Vagina (tissue), 2 donors: ENCODE measurements around the gene CC2D1A. TPM values are rescaled to one million over a fixed set of nuclear protein-coding genes. Genes with fewer than 3 reads are reported as not detected.

Experiments used
- DNase-seq, 2 donors: peaks; one replicate each; pipeline ENCODE4 v3.0.0-alpha.2; 2017; ENCODE audit errors: extremely low spot score in 2 of 2
- H3K27ac ChIP-seq: fragments of 200-600 bp; sonication (generic); one replicate; pipeline ENCODE4 v1.5.1; 2019
- H3K27me3 ChIP-seq: fragments of 200-600 bp; sonication (generic); one replicate; pipeline ENCODE4 v1.5.1; 2019
- H3K36me3 ChIP-seq, 2 donors: fragments of 200-600 bp; sonication (generic); one replicate each; pipeline ENCODE4 v1.5.1; 2017 to 2019
- H3K4me1 ChIP-seq: fragments of 200-600 bp; sonication (generic); one replicate; pipeline ENCODE4 v1.5.1; 2019
- H3K4me3 ChIP-seq, 2 donors: fragments of 200-600 bp; sonication (generic); 1 replicate in 1 of 2; 2 replicates in 1 of 2; pipeline ENCODE4 v1.5.1; 2016 to 2019
- H3K9me3 ChIP-seq: fragments of 200-600 bp; sonication (generic); one replicate; pipeline ENCODE4 v1.5.1; 2019
- POLR2A ChIP-seq, 2 donors: fragments of 450-650 bp; IDR thresholded peaks; one replicate each; pipeline ENCODE4 v1.6.1; 2017; ENCODE audit warnings: antibody characterized with exemption in 2 of 2, mild to moderate bottlenecking in 2 of 2, moderate library complexity in 2 of 2
- POLR2AphosphoS5 ChIP-seq, 2 donors: sonication (generic); formaldehyde crosslinking; IDR thresholded peaks; one replicate each; pipeline ENCODE4 v1.9.0; 2017; ENCODE audit warnings: antibody characterized with exemption in 2 of 2, mild to moderate bottlenecking in 2 of 2, low read depth in 1 of 2; ENCODE audit not compliant: insufficient read depth in 1 of 2
- intact Hi-C: fragments of 100-400 bp; cut with DNase I; formaldehyde crosslinking; loops from one replicate; pipeline ENCODE4 v1.15.1; 2023
- total RNA-seq: library from RNA; depleted of rRNA; stranded (reverse); fragments of >200 nt; gene quantifications from one replicate; pipeline ENCODE4 v1.2.3, GENCODE V29; 2016
- TF ChIP-seq, protein P1 (sequence below), 3 experiments: fragments of 450-650 bp in 2 of 3; fragments of 200-600 bp in 1 of 3; sonication (generic) in 1 of 3; IDR thresholded peaks; one replicate each; pipeline ENCODE4 v1.5.1; 2017 to 2019; ENCODE audit warnings: antibody characterized with exemption in 3 of 3, mild to moderate bottlenecking in 2 of 3, moderate library complexity in 2 of 3

Gene CC2D1A
- total RNA-seq, 1 donor from 2014 or later = 44.4 TPM

DNA sequence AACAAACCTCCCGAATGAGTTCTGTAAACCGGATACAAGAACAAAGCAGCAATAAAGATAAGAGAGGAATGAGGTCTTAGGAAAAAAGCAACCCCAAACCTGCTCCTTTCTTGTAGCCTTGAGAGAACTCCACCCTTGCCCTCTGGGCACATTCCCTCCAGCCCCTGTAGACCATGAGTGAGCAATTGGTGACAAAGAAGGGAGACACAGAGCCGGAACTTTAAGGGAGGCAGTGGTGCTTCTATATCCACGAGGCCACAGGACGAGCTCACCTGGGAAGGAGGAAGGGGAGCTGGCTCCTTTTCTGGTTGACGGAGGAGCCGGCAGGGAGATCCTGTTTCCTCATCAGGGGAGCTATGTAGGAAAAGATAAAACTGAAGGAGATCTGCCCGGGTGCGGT is 13.1 kb upstream of the CC2D1A start:
- no peak overlapping the region for H3K4me3 ChIP-seq
- TF ChIP-seq POLR2A (IDR thresholded peaks at IDR 0.05) (no peak), POLR2AphosphoS5 (IDR thresholded peaks at IDR 0.05; ENCODE audit: insufficient read depth in 1 of 2, low read depth in 1 of 2) (no peak)
- TF ChIP-seq, protein P1, sequence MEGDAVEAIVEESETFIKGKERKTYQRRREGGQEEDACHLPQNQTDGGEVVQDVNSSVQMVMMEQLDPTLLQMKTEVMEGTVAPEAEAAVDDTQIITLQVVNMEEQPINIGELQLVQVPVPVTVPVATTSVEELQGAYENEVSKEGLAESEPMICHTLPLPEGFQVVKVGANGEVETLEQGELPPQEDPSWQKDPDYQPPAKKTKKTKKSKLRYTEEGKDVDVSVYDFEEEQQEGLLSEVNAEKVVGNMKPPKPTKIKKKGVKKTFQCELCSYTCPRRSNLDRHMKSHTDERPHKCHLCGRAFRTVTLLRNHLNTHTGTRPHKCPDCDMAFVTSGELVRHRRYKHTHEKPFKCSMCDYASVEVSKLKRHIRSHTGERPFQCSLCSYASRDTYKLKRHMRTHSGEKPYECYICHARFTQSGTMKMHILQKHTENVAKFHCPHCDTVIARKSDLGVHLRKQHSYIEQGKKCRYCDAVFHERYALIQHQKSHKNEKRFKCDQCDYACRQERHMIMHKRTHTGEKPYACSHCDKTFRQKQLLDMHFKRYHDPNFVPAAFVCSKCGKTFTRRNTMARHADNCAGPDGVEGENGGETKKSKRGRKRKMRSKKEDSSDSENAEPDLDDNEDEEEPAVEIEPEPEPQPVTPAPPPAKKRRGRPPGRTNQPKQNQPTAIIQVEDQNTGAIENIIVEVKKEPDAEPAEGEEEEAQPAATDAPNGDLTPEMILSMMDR (IDR thresholded peaks at IDR 0.05) = no peak
- no peak for DNase-seq
- no peaks in the 10 kb centered on the region for H3K9me3 ChIP-seq
- no peaks in the 10 kb centered on the region for H3K27me3 ChIP-seq
- H3K4me1 ChIP-seq = peaks cover 7% of the 10 kb centered on the region
- intact Hi-C loops = no loop called here
- H3K27ac ChIP-seq = no peak overlapping the region
- no peaks in the 10 kb centered on the region for H3K36me3 ChIP-seq

DNA sequence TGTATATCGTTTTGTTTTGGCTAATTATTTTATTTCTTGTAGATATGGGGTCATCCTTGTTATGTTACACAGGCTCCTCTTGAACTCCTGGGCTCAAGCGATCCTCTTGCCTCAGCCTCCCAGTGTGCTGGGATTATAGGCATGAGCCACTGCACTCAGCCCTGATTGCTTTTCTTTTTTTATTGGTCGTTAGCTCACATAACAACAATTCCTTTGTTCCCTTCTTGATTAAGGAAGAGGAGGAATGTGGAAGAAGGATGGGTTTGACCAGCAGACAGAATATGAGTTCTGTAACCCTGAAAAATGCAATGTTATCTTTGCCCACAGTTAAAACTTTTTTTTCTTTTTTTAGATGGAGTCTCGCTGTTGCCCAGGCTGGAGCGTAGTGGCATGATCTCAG is 11.4 kb upstream of the CC2D1A start:
- Histone ChIP-seq H3K4me1 (no peaks in the 10 kb centered on the region), H3K27me3 (no peaks in the 10 kb centered on the region), H3K4me3 (no peak overlapping the region), H3K36me3 (no peaks in the 10 kb centered on the region), H3K9me3 (no peaks in the 10 kb centered on the region), H3K27ac (no peak overlapping the region)
- no peak for TF ChIP-seq POLR2AphosphoS5 (IDR thresholded peaks at IDR 0.05; ENCODE audit: insufficient read depth in 1 of 2, low read depth in 1 of 2)
- TF ChIP-seq, protein P1 (IDR thresholded peaks at IDR 0.05) = no peak
- no peak for TF ChIP-seq POLR2A (IDR thresholded peaks at IDR 0.05)
- intact Hi-C loops = no loop called here
- no peak for DNase-seq

DNA sequence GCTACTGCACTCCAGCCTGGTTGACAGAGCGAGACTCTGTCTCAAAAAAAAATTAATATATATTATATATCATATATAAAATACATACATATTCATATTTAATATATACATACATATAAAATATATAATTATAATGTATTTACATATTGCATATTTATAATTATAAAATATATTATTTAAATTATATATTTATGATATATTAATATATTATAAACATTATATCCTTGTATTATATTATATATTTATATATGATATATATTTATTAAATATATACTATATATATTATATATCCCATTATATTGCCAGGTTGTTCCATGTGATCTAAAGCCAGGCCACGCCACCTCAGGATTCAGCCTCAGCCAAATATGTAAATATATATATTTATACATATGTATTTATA is 9.8 kb upstream of the CC2D1A start:
- no peaks in the 10 kb centered on the region for H3K36me3 ChIP-seq
- no peaks in the 10 kb centered on the region for H3K9me3 ChIP-seq
- TF ChIP-seq POLR2A (IDR thresholded peaks at IDR 0.05) = no peak
- TF ChIP-seq POLR2AphosphoS5 (IDR thresholded peaks at IDR 0.05; ENCODE audit: insufficient read depth in 1 of 2, low read depth in 1 of 2) = no peak
- TF ChIP-seq, protein P1 (IDR thresholded peaks at IDR 0.05) = no peak
- intact Hi-C loops = no loop called here
- no peaks in the 10 kb centered on the region for H3K4me1 ChIP-seq
- H3K4me3 ChIP-seq = no peak overlapping the region
- no peak overlapping the region for H3K27ac ChIP-seq
- no peak for DNase-seq
- no peaks in the 10 kb centered on the region for H3K27me3 ChIP-seq

DNA sequence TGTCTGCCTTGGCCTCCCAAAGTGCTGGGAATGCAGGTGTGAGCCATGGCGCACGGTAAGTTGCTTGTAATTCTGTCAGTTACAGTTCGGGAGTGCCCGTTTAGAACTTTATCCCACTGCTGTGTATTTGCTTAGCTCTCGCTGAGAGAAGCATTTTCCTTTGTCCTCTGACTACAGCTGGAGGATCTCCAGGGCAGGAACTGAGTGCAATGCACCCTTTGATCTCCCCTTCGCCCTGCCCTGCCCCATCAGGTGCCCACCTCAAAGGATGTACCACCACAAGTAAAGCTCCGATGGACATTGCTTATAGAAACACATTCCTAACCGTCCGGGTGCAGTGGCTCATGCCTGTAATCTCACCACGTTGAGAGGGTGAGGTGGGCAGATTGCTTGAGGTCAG is 6.6 kb upstream of the CC2D1A start:
- H3K36me3 ChIP-seq = no peaks in the 10 kb centered on the region
- intact Hi-C loops = no loop called here
- no peak overlapping the region for H3K4me3 ChIP-seq
- no peak for DNase-seq
- TF ChIP-seq, protein P1 (IDR thresholded peaks at IDR 0.05) = no peak
- TF ChIP-seq POLR2AphosphoS5 (IDR thresholded peaks at IDR 0.05; ENCODE audit: insufficient read depth in 1 of 2, low read depth in 1 of 2) = no peak
- no peak for TF ChIP-seq POLR2A (IDR thresholded peaks at IDR 0.05)
- H3K9me3 ChIP-seq = no peaks in the 10 kb centered on the region
- no peaks in the 10 kb centered on the region for H3K27me3 ChIP-seq
- no peaks in the 10 kb centered on the region for H3K4me1 ChIP-seq
- no peak overlapping the region for H3K27ac ChIP-seq

DNA sequence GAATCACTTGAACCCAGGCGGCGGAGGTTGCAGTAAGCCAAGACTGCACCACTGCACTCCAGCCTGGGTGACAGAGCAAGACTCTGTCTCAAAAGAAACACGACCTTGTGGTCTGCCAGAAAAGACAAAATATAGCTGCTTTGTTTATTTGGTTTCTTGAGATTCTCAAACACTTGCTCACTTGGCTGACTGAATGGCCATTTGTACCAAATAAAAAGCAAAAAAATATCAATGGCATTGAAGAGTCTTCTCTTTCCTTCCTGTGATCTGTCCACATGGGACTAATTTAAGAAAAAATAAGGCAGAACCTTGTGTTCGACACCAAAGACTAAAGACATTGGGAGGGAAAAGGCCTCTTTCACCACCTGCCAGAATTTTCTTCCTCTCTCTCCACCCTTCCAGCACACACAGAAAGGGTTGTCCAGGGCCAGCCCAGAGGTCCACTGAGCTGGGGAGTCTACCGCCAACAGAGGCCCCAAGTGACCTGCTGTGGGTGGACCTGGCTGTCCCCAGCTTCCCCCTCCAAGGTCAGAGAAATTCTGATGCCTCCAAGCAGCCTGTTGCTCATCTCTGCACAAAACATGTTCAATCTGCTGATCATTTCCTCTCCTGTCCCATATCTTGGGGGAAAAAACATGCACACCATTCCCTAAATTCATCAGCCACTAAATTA is 6.0 kb upstream of the CC2D1A start:
- Histone ChIP-seq H3K9me3 (no peaks in the 10 kb centered on the region), H3K4me1 (no peaks in the 10 kb centered on the region), H3K27ac (no peak overlapping the region), H3K4me3 (no peak overlapping the region), H3K36me3 (no peaks in the 10 kb centered on the region), H3K27me3 (no peaks in the 10 kb centered on the region)
- intact Hi-C loops = no loop called here
- TF ChIP-seq POLR2AphosphoS5 (IDR thresholded peaks at IDR 0.05; ENCODE audit: insufficient read depth in 1 of 2, low read depth in 1 of 2) (no peak), POLR2A (IDR thresholded peaks at IDR 0.05) (no peak)
- TF ChIP-seq, protein P1 (IDR thresholded peaks at IDR 0.05) = no peak
- DNase-seq = no peak
